ENCODE data around the gene KHDC4. TPM values are rescaled to one million over a fixed set of nuclear protein-coding genes. Genes with fewer than 3 reads are reported as not detected.
A peak's percentile ranks its signal among the peaks of the same experiment; 100 is the strongest.

Gene KHDC4
- total and polyA plus RNA-seq, 10 of the 15 experiments (the other 5 are each of a cell fraction or from before 2014, with no cell fraction given), result 11.7 to 109 (median 41.9) TPM

GRCh38 chr1:155970531-155971167, 36.4 kb upstream of the KHDC4 start (continued):
- TF ChIP-seq, protein P1, sequence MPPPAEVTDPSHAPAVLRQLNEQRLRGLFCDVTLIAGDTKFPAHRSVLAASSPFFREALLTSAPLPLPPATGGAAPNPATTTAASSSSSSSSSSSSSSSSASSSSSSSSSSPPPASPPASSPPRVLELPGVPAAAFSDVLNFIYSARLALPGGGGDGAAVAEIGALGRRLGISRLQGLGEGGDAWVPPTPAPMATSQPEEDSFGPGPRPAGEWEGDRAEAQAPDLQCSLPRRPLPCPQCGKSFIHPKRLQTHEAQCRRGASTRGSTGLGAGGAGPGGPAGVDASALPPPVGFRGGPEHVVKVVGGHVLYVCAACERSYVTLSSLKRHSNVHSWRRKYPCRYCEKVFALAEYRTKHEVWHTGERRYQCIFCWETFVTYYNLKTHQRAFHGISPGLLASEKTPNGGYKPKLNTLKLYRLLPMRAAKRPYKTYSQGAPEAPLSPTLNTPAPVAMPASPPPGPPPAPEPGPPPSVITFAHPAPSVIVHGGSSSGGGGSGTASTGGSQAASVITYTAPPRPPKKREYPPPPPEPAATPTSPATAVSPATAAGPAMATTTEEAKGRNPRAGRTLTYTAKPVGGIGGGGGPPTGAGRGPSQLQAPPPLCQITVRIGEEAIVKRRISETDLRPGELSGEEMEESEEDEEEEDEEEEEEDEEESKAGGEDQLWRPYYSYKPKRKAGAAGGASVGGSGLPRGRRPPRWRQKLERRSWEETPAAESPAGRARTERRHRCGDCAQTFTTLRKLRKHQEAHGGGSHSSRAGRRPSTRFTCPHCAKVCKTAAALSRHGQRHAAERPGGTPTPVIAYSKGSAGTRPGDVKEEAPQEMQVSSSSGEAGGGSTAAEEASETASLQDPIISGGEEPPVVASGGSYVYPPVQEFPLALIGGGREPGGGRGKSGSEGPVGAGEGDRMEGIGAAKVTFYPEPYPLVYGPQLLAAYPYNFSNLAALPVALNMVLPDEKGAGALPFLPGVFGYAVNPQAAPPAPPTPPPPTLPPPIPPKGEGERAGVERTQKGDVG (CRISPR knock-in tag; IDR thresholded peaks at IDR 0.05), result no peak
- TF ChIP-seq RELB (IDR thresholded peaks at IDR 0.05; ENCODE audit: low read depth) (peak; percentile 53; the same call in 1 of the 2 replicates), E2F4 (IDR thresholded peaks at IDR 0.05; ENCODE audit: low read depth, low read length) (no peak), SMARCA5 (IDR thresholded peaks at IDR 0.05) (no peak), HDGF (IDR thresholded peaks at IDR 0.05) (peak; percentile 97), PRDM15 (CRISPR knock-in tag; IDR thresholded peaks at IDR 0.05) (no peak), NFIC (IDR thresholded peaks at IDR 0.05; ENCODE audit: low read depth, low read length) (no peak), HDAC6 (IDR thresholded peaks at IDR 0.05; ENCODE audit: unreplicated experiment) (no peak), CEBPZ (IDR thresholded peaks at IDR 0.05; ENCODE audit: low read depth, low read length) (no peak), ZNF207 (IDR thresholded peaks at IDR 0.05; ENCODE audit: borderline replicate concordance) (no peak), POU2F2 (IDR thresholded peaks at IDR 0.05; ENCODE audit: borderline replicate concordance, low read depth, low read length) (no peak; the same call in 2 of the 3 replicates), MYC (IDR thresholded peaks at IDR 0.05; ENCODE audit: insufficient read depth, insufficient read length, insufficient replicate concordance, low read length, severe bottlenecking) (no peak)
- TF ChIP-seq, protein P2, sequence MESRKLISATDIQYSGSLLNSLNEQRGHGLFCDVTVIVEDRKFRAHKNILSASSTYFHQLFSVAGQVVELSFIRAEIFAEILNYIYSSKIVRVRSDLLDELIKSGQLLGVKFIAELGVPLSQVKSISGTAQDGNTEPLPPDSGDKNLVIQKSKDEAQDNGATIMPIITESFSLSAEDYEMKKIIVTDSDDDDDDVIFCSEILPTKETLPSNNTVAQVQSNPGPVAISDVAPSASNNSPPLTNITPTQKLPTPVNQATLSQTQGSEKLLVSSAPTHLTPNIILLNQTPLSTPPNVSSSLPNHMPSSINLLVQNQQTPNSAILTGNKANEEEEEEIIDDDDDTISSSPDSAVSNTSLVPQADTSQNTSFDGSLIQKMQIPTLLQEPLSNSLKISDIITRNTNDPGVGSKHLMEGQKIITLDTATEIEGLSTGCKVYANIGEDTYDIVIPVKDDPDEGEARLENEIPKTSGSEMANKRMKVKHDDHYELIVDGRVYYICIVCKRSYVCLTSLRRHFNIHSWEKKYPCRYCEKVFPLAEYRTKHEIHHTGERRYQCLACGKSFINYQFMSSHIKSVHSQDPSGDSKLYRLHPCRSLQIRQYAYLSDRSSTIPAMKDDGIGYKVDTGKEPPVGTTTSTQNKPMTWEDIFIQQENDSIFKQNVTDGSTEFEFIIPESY (IDR thresholded peaks at IDR 0.05), result no peak
